GM23248 (cell line): ENCODE data around the gene LMCD1. TPM values are rescaled to one million over a fixed set of nuclear protein-coding genes. Genes with fewer than 3 reads are reported as not detected.
A peak's percentile ranks its signal among the peaks of the same experiment; 100 is the strongest.

Source experiments
- DNase-seq: peaks from one replicate; pipeline ENCODE4 v3.0.0-alpha.2; 2015
- H2AFZ ChIP-seq: fragments of 200-600 bp; sonication (generic); 2 replicates; pipeline ENCODE4 v1.6.1; 2016; ENCODE audit warnings: antibody characterized with exemption
- H3F3A ChIP-seq: fragments of 200-600 bp; sonication (generic); 2 replicates; pipeline ENCODE4 v1.6.1; 2016; ENCODE audit warnings: mild to moderate bottlenecking, antibody characterized with exemption, mixed run types; ENCODE audit not compliant: insufficient read depth
- H3K27ac ChIP-seq: fragments of 200-600 bp; sonication (generic); 2 replicates; pipeline ENCODE4 v1.5.1; 2016; ENCODE audit warnings: mild to moderate bottlenecking
- H3K27me3 ChIP-seq: fragments of 200-600 bp; sonication (generic); replicated peaks from 2 replicates; pipeline ENCODE4 v1.6.1; 2016; ENCODE audit warnings: mild to moderate bottlenecking; ENCODE audit not compliant: insufficient read depth
- H3K36me3 ChIP-seq: fragments of 200-600 bp; sonication (generic); 2 replicates; pipeline ENCODE4 v1.6.1; 2016; ENCODE audit warnings: low read depth, mild to moderate bottlenecking
- H3K4me1 ChIP-seq: fragments of 200-600 bp; sonication (generic); 2 replicates; pipeline ENCODE4 v1.6.1; 2016; ENCODE audit warnings: mild to moderate bottlenecking; ENCODE audit not compliant: insufficient read depth
- H3K4me2 ChIP-seq: fragments of 200-600 bp; sonication (generic); one replicate; pipeline ENCODE4 v1.6.1; 2016; ENCODE audit warnings: mild to moderate bottlenecking; ENCODE audit not compliant: unreplicated experiment
- H3K4me3 ChIP-seq: fragments of 200-600 bp; sonication (generic); 2 replicates; pipeline ENCODE4 v1.5.1; 2016; ENCODE audit warnings: mild to moderate bottlenecking
- H3K79me2 ChIP-seq: fragments of 200-600 bp; sonication (generic); 2 replicates; pipeline ENCODE4 v1.6.1; 2016; ENCODE audit warnings: mild to moderate bottlenecking; ENCODE audit not compliant: insufficient read depth
- H3K9ac ChIP-seq: fragments of 200-600 bp; sonication (generic); 2 replicates; pipeline ENCODE4 v1.6.1; 2016; ENCODE audit warnings: mild to moderate bottlenecking
- H3K9me2 ChIP-seq: fragments of 200-600 bp; sonication (generic); 2 replicates; pipeline ENCODE4 v1.6.1; 2016; ENCODE audit warnings: mixed run types, mild to moderate bottlenecking, moderate library complexity; ENCODE audit not compliant: insufficient read depth
- H3K9me3 ChIP-seq: fragments of 200-600 bp; sonication (generic); one replicate; pipeline ENCODE4 v1.6.1; 2017; ENCODE audit warnings: low read depth
- H4K20me1 ChIP-seq: fragments of 200-600 bp; sonication (generic); 2 replicates; pipeline ENCODE4 v1.6.0; 2016; ENCODE audit not compliant: insufficient read depth
- EZH2 ChIP-seq: fragments of 200-600 bp; sonication (generic); IDR thresholded peaks from 2 replicates; pipeline ENCODE4 v1.6.1; 2018; ENCODE audit warnings: antibody characterized with exemption, mild to moderate bottlenecking; ENCODE audit not compliant: insufficient read depth, poor library complexity, severe bottlenecking
- EZH2phosphoT487 ChIP-seq: fragments of 200-600 bp; sonication (generic); IDR thresholded peaks from 2 replicates; pipeline ENCODE4 v1.6.1; 2018; ENCODE audit warnings: antibody characterized with exemption, moderate library complexity, mild to moderate bottlenecking, low read depth; ENCODE audit not compliant: insufficient read depth
- WGBS, 2 experiments: methylation state at CpG; one replicate each; pipeline ENCODE4 v1.1.6; 2015 to 2017; ENCODE audit warnings: low lambda C conversion rate in 2 of 2, low coverage in 1 of 2; ENCODE audit errors: missing lambda C conversion rate in 2 of 2; 5-methylcytosine and 5-hydroxymethylcytosine counted together
- in situ Hi-C: fragments of 300-500 bp; cut with MboI; formaldehyde crosslinking; loops from 2 replicates; pipeline ENCODE4 v1.15.0; 2020
- polyA plus RNA-seq: library from polyadenylated mRNA; unstranded; fragments of >200 nt; fragmentation: Nextera tagmentation; extraction: Ambion mirVana; gene quantifications from 2 replicates; pipeline ENCODE4 v1.2.1, GENCODE V29; 2016
- total RNA-seq: library from RNA; depleted of rRNA; stranded (reverse); fragments of >200 nt; shearing (Covaris generic); gene quantifications from 2 replicates; pipeline ENCODE4 v1.2.3, GENCODE V29; 2014; rRNA removed

LMCD1 gene
- total RNA-seq = 149 and 259 TPM in 2 replicates
- polyA plus RNA-seq = 187 and 189 TPM in 2 replicates

GRCh38 chr3:8501371-8502131, at the start of gene LMCD1:
TSS of gene LMCD1 (plus strand) at chr3:8501823. CDS start at chr3:8501939, 116 bp downstream.
- 1 to 2% methylated on average over 47 to 49 of the region's 49 CpGs for WGBS, 2 experiments
- Histone ChIP-seq H3K4me2 (peak within 1 kb of the TSS; percentile 99), H3K36me3 (no peaks in the 10 kb centered on the region), H2AFZ (peak within 1 kb of the TSS; percentile 80), H3K4me1 (peaks cover 47% of the 10 kb centered on the region), H3K9me3 (no peaks in the 10 kb centered on the region), H3K9me2 (no peaks in the 10 kb centered on the region), H3K79me2 (peaks cover 35% of the 10 kb centered on the region), H3K9ac (peak within 1 kb of the TSS; percentile 86), H3K27ac (peak within 1 kb of the TSS; percentile 79), H3K27me3 (no peaks in the 10 kb centered on the region), H3F3A (peaks cover 65% of the 10 kb centered on the region), H4K20me1 (no peaks in the 10 kb centered on the region), H3K4me3 (peak within 1 kb of the TSS; percentile 84)
- in situ Hi-C loops = no loop called here
- DNase-seq = peak; percentile 98
- TF ChIP-seq EZH2phosphoT487 = no peak
- TF ChIP-seq EZH2 = no peak

GRCh38 chr3:8452112-8452511, 49.5 kb upstream of the LMCD1 start:
- in situ Hi-C loops = no loop called here
- Histone ChIP-seq H3K4me3 (no peak overlapping the region), H3K9ac (peak overlapping the region; percentile 23; the same call in 1 of the 2 replicates)

GRCh38 chr3:8453153-8453552, 48.5 kb upstream of the LMCD1 start:
- Histone ChIP-seq H3K36me3 (no peaks in the 10 kb centered on the region), H3K4me3 (no peak overlapping the region), H3K9me2 (no peaks in the 10 kb centered on the region; the same call in 1 of the 2 replicates), H3K27ac (no peak overlapping the region), H3K9me3 (no peaks in the 10 kb centered on the region), H3K4me2 (no peak overlapping the region), H4K20me1 (no peaks in the 10 kb centered on the region), H3K9ac (no peak overlapping the region), H2AFZ (no peak overlapping the region), H3F3A (peaks cover 54% of the 10 kb centered on the region), H3K27me3 (no peaks in the 10 kb centered on the region), H3K79me2 (no peaks in the 10 kb centered on the region), H3K4me1 (peaks cover 61% of the 10 kb centered on the region)
- WGBS, 2 experiments = 96 to 98% methylated on average over 5 of the region's 5 CpGs
- no peak for TF ChIP-seq EZH2
- TF ChIP-seq EZH2phosphoT487 = no peak
- no peak for DNase-seq
- in situ Hi-C loops = no loop called here

More at GRCh38 chr3:8452112-8452511, 49.5 kb upstream of the LMCD1 start:
- H3K9me3 ChIP-seq = no peaks in the 10 kb centered on the region
- no peaks in the 10 kb centered on the region for H3K27me3 ChIP-seq
- H3K27ac ChIP-seq = peak overlapping the region; percentile 83
- H3K4me1 ChIP-seq = peaks cover 50% of the 10 kb centered on the region
- no peak overlapping the region for H2AFZ ChIP-seq
- TF ChIP-seq EZH2 = no peak
- no peak for TF ChIP-seq EZH2phosphoT487
- 94% methylated on average over 4 of the region's 4 CpGs for WGBS, 2 experiments
- no peaks in the 10 kb centered on the region for H4K20me1 ChIP-seq
- no peak for DNase-seq
- H3K9me2 ChIP-seq = no peaks in the 10 kb centered on the region; the same call in 1 of the 2 replicates
- no peaks in the 10 kb centered on the region for H3K36me3 ChIP-seq
- peaks cover 44% of the 10 kb centered on the region for H3F3A ChIP-seq
- no peaks in the 10 kb centered on the region for H3K79me2 ChIP-seq
- peak overlapping the region; percentile 38 for H3K4me2 ChIP-seq

GRCh38 chr3:8455526-8456411, 45.9 kb upstream of the LMCD1 start:
- H3K79me2 ChIP-seq = no peaks in the 10 kb centered on the region
- in situ Hi-C loops = no loop called here
- H3K9me3 ChIP-seq = no peaks in the 10 kb centered on the region
- no peaks in the 10 kb centered on the region for H3K27me3 ChIP-seq
- H3K4me3 ChIP-seq = no peak overlapping the region
- peak; percentile 14 for DNase-seq
- H3K9me2 ChIP-seq = no peaks in the 10 kb centered on the region; the same call in 1 of the 2 replicates
- no peak overlapping the region for H3K4me2 ChIP-seq
- peaks cover 61% of the 10 kb centered on the region for H3F3A ChIP-seq
- no peaks in the 10 kb centered on the region for H4K20me1 ChIP-seq
- TF ChIP-seq EZH2 = no peak
- no peak for TF ChIP-seq EZH2phosphoT487
- peaks cover 71% of the 10 kb centered on the region for H3K4me1 ChIP-seq
- no peak overlapping the region for H3K9ac ChIP-seq
- H3K27ac ChIP-seq = no peak overlapping the region
- no peaks in the 10 kb centered on the region for H3K36me3 ChIP-seq
- WGBS, 2 experiments = 69 to 76% methylated on average over 5 of the region's 5 CpGs
- H2AFZ ChIP-seq = no peak overlapping the region
